Liver (tissue), 3 donors: ENCODE results near the gene MSMP.

Experiments
- FOXA2 ChIP-seq: IDR thresholded peaks from 2 replicates; pipeline ENCODE4 v1.6.1; 2016; ENCODE audit warnings: antibody characterized with exemption
- GABPA ChIP-seq, 2 donors: IDR thresholded peaks in 1 of 2; conservative IDR thresholded peaks in 1 of 2; 2 replicates each; pipeline ENCODE4 v1.6.1; 2016; ENCODE audit warnings: antibody characterized with exemption in 2 of 2, mild to moderate bottlenecking in 1 of 2, moderate library complexity in 1 of 2
- RXRA ChIP-seq, 2 donors: IDR thresholded peaks; 2 replicates each; pipeline ENCODE4 v1.6.1; 2017 to 2018; ENCODE audit warnings: antibody characterized with exemption in 2 of 2, mild to moderate bottlenecking in 1 of 2
- TAF1 ChIP-seq: conservative IDR thresholded peaks from 2 replicates; pipeline ENCODE4 v1.6.1; 2016; ENCODE audit warnings: antibody characterized with exemption, mild to moderate bottlenecking
- YY1 ChIP-seq: IDR thresholded peaks from 2 replicates; pipeline ENCODE4 v1.6.1; 2016; ENCODE audit warnings: antibody characterized with exemption, mild to moderate bottlenecking
- TF ChIP-seq, protein P1 (sequence below): fragments of 150-350 bp; IDR thresholded peaks from 2 replicates; pipeline ENCODE4 v1.5.1; 2017; ENCODE audit warnings: improper control_type of control experiment, low read depth, low read length; ENCODE audit not compliant: missing input control
- TF ChIP-seq, protein P2 (sequence below): IDR thresholded peaks from 2 replicates; pipeline ENCODE4 v1.6.1; 2016; ENCODE audit warnings: antibody characterized with exemption, mild to moderate bottlenecking
- TF ChIP-seq, protein P3 (sequence below): IDR thresholded peaks from 2 replicates; pipeline ENCODE4 v1.6.1; 2016; ENCODE audit warnings: antibody characterized with exemption
- donor health status: healthy.
- donor health status: healthy.

DNA sequence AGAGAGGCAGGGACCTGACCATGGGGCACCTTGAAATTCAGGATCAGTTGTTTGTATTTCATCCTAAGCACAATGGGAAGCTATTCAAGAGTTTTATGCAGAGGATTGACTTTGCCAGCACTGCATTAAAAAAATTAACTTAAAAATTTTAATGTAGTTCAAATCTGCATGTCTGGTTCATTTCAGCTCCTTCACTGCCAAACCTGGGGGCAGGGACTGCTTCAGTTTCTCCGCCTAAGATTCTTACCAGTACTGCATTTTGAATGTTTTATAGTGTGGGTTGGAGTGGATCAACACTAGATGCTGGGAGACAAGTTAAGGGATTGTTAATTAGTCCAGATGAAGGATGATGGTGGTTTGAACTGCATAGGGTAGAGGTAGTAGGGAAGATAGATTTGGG lies 15.7 kb upstream of the MSMP start:
- TF ChIP-seq RXRA (IDR thresholded peaks at IDR 0.05) (no peak), TAF1 (no peak), YY1 (no peak), FOXA2 (no peak), GABPA (IDR thresholded peaks at IDR 0.05 in 1 of 2, conservative IDR thresholded peaks at IDR 0.05 in 1 of 2) (no peak)
- TF ChIP-seq, protein P1, sequence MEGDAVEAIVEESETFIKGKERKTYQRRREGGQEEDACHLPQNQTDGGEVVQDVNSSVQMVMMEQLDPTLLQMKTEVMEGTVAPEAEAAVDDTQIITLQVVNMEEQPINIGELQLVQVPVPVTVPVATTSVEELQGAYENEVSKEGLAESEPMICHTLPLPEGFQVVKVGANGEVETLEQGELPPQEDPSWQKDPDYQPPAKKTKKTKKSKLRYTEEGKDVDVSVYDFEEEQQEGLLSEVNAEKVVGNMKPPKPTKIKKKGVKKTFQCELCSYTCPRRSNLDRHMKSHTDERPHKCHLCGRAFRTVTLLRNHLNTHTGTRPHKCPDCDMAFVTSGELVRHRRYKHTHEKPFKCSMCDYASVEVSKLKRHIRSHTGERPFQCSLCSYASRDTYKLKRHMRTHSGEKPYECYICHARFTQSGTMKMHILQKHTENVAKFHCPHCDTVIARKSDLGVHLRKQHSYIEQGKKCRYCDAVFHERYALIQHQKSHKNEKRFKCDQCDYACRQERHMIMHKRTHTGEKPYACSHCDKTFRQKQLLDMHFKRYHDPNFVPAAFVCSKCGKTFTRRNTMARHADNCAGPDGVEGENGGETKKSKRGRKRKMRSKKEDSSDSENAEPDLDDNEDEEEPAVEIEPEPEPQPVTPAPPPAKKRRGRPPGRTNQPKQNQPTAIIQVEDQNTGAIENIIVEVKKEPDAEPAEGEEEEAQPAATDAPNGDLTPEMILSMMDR: no peak
- TF ChIP-seq, protein P2, sequence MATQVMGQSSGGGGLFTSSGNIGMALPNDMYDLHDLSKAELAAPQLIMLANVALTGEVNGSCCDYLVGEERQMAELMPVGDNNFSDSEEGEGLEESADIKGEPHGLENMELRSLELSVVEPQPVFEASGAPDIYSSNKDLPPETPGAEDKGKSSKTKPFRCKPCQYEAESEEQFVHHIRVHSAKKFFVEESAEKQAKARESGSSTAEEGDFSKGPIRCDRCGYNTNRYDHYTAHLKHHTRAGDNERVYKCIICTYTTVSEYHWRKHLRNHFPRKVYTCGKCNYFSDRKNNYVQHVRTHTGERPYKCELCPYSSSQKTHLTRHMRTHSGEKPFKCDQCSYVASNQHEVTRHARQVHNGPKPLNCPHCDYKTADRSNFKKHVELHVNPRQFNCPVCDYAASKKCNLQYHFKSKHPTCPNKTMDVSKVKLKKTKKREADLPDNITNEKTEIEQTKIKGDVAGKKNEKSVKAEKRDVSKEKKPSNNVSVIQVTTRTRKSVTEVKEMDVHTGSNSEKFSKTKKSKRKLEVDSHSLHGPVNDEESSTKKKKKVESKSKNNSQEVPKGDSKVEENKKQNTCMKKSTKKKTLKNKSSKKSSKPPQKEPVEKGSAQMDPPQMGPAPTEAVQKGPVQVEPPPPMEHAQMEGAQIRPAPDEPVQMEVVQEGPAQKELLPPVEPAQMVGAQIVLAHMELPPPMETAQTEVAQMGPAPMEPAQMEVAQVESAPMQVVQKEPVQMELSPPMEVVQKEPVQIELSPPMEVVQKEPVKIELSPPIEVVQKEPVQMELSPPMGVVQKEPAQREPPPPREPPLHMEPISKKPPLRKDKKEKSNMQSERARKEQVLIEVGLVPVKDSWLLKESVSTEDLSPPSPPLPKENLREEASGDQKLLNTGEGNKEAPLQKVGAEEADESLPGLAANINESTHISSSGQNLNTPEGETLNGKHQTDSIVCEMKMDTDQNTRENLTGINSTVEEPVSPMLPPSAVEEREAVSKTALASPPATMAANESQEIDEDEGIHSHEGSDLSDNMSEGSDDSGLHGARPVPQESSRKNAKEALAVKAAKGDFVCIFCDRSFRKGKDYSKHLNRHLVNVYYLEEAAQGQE: no peak
- TF ChIP-seq, protein P3, sequence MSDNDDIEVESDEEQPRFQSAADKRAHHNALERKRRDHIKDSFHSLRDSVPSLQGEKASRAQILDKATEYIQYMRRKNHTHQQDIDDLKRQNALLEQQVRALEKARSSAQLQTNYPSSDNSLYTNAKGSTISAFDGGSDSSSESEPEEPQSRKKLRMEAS: no peak
